Activated CD8-positive, alpha-beta memory T cell treated with anti-CD3 and anti-CD28 coated beads for 48 hours (primary cell): ENCODE data around the gene FAM76B.

Experiments
- DNase-seq, 3 experiments: peaks; one replicate each; pipeline ENCODE4 v3.0.0-alpha.2; 2020; ENCODE audit warnings: low read depth in 2 of 3, low spot score in 2 of 3

Gene FAM76B

GRCh38 chr11:95792700-95793099 is 3.1 kb upstream of the FAM76B start:
- no peak for DNase-seq

GRCh38 chr11:95792200-95792599 is 2.6 kb upstream of the FAM76B start:
- no peak for DNase-seq

GRCh38 chr11:95791709-95792033 is 2.1 kb upstream of the FAM76B start:
- no peak for DNase-seq

- DNase-seq: peak; percentile 20 to 40 (median 32)
Measured at GRCh38 chr11:95790933-95791708, 1.5 kb upstream of the FAM76B start.

- peak; percentile 81 to 88 (median 84) for DNase-seq
Measured at GRCh38 chr11:95790123-95790932, 746 bp upstream of the FAM76B start, which contains the start of gene CEP57. CEP57 (plus strand) TSS chr11:95790498; CDS start chr11:95790699, 201 bp downstream.

- DNase-seq: peak; percentile 5 to 13 (median 9)
Measured at GRCh38 chr11:95788921-95789505, 569 bp downstream of the FAM76B start.

GRCh38 chr11:95780544-95780943 is 9.0 kb downstream of the FAM76B start:
- DNase-seq: no peak

GRCh38 chr11:95778699-95779098 is 10.9 kb downstream of the FAM76B start:
- DNase-seq: no peak

- no peak for DNase-seq
Measured at GRCh38 chr11:95776859-95777258, 12.7 kb downstream of the FAM76B start.

- DNase-seq: no peak
Measured at GRCh38 chr11:95768521-95768920, 21.1 kb downstream of the FAM76B start.

- DNase-seq: no peak
Measured at GRCh38 chr11:95767498-95767897, 22.1 kb downstream of the FAM76B start.

- no peak for DNase-seq
Measured at GRCh38 chr11:95766701-95767100, 22.9 kb downstream of the FAM76B start.

- DNase-seq: no peak
Measured at GRCh38 chr11:95764267-95764898, 25.2 kb downstream of the FAM76B start.

GRCh38 chr11:95762534-95762933 is 27.0 kb downstream of the FAM76B start:
- DNase-seq: no peak

- no peak for DNase-seq
Measured at GRCh38 chr11:95760941-95761340, 28.6 kb downstream of the FAM76B start.

- DNase-seq: no peak
Measured at GRCh38 chr11:95751515-95751914, 38.1 kb downstream of the FAM76B start.

- DNase-seq: no peak
Measured at GRCh38 chr11:95750101-95750500, 39.5 kb downstream of the FAM76B start.

GRCh38 chr11:95739108-95739938 is 50.3 kb downstream of the FAM76B start:
- DNase-seq: no peak

- DNase-seq: no peak
Measured at GRCh38 chr11:95736809-95737208, 52.8 kb downstream of the FAM76B start.

- no peak for DNase-seq
Measured at GRCh38 chr11:95736355-95736754, 53.2 kb downstream of the FAM76B start.
